HG03108 (cell line): ENCODE measurements around the gene SALL1.

Experiments used
- ATAC-seq: cut with Tn5 transposase; IDR thresholded peaks from one replicate; pipeline ENCODE4 v1.9.1; 2021; ENCODE audit warnings: moderate library complexity; ENCODE audit not compliant: unreplicated experiment

Gene SALL1

DNA sequence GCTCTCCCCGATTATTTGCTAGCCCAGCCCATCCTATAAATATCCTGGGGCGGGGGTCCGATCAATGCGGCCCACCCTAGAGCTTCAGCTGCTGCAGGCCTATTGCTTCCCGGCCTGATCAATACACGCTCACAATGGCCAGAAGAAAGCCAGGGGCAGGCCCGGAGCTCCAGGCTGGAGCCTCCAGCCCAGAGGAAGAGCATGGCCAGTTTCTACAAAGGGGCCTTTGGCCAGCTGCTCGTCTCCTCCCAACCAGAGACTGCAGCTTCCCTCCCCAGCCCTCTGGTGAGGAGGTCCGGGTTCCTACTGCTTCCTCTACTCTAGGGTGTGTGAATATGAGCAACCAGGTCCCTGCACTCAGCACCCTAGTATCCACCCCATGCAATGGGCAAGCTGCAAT lies 36.7 kb downstream of the SALL1 start:
- ATAC-seq, result no peak

- no peak for ATAC-seq
Observed at GRCh38 chr16:51113236-51114125, 37.6 kb downstream of the SALL1 start.

DNA sequence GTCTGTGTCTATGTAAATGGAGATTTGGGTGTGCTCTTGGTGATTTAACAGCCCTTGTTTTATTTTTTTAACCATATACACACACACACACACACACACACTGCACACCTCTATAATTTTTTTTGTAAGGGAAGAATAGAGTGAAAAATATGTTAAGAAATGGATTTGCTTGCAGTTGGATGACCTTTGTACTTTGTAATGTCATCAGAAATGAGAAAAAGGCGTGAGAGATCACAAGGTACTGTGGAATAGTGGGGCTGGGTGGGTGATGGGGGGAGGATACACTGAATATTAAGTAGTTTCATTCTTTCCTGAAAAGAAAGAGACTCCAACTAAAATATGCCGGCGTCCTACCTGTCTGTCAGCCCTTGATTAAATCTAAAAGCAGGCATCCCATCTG lies 38.7 kb downstream of the SALL1 start:
- no peak for ATAC-seq

DNA sequence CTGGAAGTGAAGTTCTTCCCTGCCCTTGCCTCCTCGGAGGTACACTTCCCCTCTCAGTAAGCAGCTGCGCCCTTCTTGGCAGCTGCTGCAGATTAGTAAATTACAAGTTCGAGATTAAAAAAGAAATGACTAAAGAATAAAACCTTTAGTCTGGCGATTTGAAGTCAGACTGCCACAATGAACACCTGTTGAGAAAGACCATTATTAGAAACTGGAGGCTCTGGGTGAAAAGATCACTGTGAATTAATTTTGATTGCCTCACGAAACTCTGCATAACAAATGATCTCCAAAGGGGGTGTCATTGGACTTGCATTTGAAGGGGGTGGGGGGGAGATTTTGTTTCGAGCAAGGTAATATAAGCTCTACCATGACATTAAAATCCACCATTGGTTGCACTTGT lies 39.3 kb downstream of the SALL1 start:
- no peak for ATAC-seq

DNA sequence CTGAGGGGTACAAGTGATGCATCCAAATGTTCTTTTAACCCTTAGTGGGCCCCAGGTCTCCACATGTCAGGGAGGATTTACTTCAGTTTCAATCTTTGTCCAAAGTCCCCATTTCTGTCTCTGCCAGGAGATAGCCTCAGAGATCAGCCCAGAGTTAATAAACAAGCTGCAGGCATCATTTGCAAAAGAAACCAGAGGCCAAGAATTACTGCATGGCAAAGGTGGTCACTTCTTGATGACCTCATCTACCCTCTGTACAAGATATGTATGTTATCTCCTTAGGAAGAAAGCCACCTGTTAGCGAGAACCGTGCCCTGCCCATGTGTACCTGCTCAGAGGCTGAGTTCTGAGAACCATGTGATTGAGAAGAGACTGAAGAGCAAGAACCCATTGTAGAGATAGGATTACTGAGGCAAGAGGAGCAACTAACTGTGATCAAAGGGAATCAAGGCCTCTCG lies 40.3 kb downstream of the SALL1 start:
- ATAC-seq, result no peak

DNA sequence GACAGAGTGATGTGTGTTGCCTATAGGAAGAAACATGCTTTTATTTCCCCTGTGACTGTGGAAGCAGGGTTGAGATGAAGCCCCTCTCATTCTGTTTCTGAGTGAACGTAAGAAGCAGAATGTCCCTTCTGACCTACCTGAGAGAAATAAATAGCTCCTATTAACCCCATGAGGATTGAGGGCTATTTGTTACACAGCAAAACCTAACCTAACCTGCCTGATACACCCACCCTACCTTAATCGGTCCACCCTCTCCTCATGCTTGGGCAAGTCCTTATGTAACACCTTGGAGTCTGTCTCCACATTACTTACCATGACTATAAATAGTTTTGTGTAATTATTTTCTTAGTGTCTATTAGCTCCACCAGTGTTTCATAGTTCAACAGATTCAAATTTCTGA lies 41.9 kb downstream of the SALL1 start:
- ATAC-seq, result no peak

DNA sequence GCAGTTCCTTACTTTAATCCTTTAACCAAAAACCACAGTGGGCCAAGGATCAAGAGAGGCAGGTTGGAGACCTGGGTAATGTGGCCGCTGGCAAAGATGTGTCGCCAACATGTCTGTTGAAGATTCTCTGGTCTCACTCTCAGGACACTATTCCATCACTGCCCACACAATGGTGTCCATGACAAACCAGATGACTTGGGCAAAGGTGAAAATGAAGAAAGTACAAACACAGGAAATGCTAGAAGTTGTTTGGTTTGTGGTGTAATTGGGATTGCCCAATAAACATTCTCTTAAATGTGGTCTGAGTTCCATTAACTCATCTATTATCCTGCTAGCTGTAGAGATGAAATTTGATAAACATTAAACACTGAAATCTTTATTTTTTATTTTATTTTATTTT lies 43.3 kb downstream of the SALL1 start:
- ATAC-seq, result no peak

DNA sequence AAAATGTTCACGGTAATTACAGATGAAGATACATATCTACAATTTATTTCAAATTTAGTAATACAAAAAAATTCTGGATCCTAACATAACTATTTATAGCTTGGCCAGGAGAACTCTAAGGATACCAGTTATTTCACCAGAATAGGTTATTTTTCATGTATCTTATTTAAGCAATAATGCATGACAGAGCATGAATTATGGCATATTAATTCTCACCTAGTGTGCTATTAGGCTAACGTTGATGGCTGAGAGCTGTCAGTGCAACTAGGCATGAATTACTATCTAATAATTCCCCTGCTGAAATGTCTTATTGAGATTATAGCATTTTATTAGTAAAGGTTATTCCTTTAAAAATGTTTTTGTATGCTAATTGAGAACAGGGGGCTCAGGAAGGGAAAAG lies 44.5 kb downstream of the SALL1 start:
- no peak for ATAC-seq

- ATAC-seq, result no peak
Observed at GRCh38 chr16:51103590-51103989, 47.5 kb downstream of the SALL1 start.

GRCh38 chr16:51097729-51098128 lies 53.3 kb downstream of the SALL1 start:
- ATAC-seq, result no peak

DNA sequence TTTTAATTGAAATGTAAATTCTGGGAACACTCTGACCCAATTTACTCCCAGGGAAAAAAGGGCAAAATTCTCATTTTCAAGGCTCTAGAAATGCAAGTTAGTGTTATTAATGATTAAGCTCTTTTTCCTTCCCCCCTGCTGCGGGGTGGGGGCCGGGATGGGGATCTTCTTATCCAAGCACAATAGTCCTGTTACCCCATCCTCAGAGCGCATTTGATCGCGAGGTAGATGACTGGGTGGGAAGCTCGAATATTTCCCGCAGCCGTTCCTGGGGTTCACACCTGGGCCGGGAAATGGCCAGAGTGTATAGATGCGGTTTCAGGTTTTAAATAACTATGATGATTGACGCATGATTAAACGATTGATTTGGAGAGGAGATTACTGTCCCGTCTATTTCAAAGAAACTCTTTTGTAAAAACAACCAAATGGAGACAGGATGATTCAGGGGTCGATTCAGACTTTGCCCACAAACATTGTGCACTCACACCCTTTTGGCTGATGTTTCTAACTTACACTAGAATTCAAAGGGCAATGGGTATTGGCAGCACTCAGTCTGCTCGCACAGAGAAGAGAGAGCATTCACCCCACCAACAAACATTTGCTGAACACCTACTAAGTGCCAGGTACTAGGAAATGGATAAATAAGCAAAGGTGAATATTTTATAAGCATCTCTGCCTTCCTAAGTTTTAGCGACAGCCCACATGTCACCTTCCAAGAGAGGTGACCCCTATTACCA lies 55.0 kb downstream of the SALL1 start:
- no peak for ATAC-seq

DNA sequence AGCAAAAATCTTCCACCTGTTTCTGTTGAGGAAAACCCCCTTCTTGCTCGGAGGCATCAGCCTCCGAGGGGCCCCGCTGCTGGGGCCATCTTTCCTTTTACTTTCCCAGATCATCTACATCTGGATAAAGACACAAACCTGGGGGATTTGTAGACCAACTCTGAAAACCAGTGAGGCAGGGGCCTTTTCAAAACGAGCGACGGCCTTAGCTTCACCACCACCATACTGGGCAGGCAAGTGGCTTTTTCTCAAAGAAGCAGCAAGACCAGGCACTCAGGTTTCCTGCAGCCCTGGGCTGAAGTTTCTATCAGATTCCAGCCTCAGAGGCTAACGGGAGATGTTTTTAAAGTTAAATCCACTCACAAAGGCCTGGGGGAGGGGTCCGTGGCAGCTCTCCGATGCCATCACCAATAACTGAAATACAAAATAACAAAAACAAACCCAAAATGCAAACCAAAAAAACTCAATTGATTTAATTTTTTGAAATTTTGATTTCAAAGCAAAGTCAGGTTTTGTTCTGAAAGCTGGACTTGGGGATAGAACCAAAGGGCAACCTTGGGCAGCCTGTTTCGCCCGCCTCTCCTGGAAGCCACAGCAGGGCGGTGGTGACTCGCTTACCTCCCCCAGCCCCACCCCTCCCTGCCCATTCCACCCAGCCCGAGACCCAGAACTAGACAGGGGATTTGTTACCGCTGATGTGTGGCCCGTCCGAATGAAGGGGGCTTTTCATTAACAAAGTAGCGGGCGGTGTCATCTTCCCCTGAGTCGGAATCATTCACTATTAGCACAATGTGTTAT lies 55.8 kb downstream of the SALL1 start:
- ATAC-seq, result no peak

DNA sequence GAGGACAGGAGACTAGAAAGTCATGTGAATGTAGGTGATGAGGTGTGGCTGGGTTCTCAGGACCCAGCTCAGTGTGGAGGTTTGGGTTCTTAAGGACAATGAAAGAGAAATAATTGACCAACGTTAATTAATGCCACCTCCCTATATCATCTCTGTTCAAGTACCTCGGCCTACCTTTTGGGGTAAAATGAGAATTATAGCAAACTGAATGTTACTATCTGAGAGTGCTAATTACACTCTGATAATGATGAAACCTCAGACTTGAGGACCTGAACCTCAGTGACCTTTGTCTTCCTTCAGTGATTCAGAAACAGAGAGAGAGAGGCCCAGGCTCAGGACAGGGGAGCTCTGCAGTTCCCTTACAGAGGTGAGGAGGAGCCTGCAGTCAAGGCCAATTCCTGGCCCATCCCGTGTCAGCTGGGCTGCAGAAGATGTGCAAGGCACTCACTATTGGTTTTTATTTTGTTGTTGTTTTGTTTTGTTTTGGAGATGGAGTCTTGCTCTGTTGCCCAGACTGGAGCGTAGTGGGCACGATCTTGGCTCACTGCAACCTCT lies 57.3 kb downstream of the SALL1 start:
- no peak for ATAC-seq
